UCSD-AML1 (cell line): ENCODE results near the gene DUSP28.
"Not testable (repeated sequence)": the region's sequence is repeated elsewhere in the genome, so short reads cannot be mapped to it uniquely, and the experiment has no call there.

Experiments
- DNase-seq: peaks from one replicate; lab custom pipeline; 2025; ENCODE audit not compliant: unreplicated experiment; lab: John Stamatoyannopoulos, UW

Gene DUSP28

DNA sequence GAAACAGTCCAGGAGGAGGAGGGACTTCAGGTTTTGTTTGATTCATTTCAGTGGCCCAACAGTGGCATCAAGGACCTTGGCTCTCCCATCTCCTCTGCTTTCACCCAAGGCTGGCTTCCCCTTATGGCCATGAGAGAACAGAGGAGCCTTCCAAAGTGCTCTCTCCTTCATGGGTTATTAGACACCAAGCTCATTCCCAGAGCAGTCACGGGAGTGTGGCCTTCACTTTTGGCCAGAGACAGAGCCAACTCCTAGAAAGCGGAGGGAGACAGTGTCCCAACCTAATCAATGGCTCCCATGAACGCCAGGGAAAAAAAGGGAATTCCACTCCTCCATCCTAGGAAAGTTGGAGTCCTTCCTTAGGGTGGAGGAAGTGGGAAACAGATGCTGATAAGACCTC is 871 bp upstream of the DUSP28 start:
- DNase-seq = no peak

DNA sequence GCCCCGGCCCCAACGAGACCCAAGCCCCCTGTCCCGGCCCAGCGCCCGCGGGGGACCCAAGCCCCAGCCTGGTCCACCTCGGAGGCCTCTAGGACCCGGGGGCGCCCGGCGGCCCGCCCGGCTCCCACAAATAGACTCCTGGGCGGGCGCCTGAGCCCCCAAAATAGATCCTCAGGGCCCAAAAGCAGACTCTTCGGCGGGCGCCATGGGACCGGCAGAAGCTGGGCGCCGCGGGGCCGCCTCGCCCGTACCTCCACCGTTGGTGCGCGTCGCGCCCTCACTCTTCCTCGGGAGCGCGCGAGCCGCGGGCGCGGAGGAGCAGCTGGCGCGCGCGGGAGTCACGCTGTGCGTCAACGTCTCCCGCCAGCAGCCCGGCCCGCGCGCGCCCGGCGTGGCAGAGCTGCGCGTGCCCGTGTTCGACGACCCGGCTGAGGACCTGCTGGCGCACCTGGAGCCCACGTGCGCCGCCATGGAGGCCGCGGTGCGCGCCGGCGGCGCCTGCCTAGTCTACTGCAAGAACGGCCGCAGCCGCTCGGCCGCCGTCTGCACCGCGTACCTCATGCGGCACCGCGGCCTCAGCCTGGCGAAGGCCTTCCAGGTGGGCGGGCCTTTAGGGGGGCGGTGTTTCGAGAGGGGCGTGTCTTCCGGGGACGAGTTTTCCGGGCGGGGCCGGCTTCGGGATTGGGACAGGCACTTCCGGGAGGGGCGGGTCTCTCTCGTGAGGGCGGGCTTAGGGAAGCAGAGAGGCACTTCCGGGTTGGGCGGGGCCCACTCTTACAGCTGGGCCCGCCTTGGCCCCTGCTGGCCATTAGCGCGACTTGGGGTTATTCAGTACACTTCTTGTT is 545 bp downstream of the DUSP28 start:
- DNase-seq = peak; percentile 99

DNA sequence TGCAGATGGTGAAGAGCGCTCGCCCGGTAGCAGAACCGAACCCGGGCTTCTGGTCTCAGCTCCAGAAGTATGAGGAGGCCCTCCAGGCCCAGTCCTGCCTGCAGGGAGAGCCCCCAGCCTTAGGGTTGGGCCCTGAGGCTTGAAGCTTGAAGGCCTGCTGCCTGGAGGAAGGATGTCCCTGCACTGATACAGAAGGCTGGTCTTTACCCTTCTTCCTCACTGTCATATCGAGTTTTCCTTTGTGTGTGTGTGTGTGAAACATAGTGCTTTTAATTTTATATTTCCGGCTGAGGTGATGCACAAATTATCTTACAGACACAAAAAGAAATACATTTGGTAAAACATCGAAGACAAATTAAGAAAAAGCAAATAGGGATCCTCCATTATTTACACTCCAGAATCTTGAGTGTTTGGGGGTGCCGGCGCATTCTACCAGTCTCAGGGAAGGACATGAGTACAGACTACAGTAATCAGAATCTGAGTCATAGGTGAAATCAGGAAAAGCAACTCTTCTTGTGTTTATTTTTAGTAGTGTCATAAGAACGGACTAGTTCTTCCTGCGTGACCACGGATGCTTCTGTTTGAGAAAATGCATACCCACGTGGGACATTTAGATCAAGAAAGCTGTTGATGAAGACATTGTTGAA is 1.3 kb downstream of the DUSP28 start:
- DNase-seq = no peak

DNA sequence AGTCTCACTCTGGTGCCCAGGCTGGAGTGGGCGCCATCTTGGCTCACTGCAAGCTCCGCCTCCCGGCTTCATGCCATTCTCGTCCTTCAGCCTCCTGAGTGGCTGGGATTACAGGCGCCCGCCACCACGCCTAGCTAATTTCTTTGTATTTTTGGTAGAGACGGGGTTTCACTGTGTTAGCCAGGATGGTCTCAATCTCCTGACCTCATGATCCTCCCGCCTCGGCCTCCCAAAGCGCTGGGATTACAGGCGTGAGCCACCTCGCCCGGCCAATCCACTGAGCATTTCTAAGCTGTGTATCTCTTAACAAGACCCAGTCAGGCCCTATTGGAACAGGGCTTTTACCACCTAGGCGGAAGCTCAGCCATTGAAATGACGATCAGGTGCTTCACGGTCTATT is 3.1 kb downstream of the DUSP28 start:
- DNase-seq = not testable (repeated sequence)

DNA sequence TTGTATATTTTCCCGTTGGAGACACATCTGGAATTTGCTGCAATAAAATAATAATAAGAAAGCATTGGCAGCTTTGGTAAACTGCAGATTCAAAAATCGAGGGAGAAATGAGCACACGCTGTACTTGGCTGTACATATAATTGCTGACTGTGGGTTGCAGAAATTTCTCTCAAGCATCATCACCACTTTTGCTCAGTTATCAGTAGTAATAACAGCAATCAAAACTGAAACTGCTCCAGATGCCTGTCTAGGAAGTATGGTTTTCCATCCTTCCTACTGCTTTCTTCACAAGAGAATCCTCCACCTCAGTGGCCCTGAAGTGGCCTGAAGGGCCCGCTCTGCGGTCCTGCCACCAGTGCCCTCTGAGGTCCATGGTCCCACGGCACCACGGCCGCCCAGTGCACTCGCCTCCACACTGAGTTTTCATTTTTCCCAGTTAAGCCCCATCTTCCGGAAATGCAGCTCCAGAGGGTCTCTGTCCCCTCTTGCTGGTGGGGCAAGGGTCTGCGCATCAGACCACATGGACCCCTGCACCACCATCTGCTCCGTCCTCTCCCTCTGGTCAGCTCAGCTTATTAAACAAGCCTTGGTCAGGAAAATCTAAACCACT is 3.9 kb downstream of the DUSP28 start:
- no peak for DNase-seq

DNA sequence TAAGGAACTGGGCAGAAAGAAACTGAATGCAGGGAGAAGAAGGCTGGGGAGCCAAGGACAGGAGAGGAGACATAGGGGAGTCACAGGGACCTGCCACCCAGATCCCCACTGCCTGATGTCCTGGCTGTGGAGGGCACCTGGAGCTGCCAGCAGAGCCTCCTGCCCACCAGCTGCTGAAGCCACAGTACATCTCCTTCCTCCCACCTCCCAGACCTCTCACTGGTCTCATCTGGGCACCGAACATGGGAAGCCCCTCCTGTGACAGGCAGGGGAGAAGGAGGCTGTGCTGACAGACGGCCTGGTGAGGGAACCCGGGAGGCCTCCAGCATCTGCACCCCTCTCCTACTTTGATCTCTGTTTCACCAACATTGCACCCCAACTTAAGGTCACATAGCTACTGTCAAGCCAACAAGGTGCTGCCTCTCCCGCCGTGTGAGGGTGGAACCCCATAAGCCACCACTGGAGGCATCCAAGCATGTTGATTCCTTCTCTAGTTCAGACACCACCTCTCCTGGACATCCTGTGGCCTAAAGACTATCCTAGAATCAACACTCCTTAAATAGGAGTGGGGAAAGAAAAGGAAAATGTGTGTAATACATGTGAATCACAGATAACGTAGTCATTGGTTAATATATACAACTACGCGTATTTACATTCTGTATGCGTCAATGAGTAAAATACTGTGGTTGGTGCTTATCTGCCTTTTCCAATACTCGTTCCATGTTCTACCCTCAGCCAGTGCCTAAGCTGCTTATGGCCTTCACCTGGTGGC is 4.6 kb downstream of the DUSP28 start:
- DNase-seq = peak; percentile 51

DNA sequence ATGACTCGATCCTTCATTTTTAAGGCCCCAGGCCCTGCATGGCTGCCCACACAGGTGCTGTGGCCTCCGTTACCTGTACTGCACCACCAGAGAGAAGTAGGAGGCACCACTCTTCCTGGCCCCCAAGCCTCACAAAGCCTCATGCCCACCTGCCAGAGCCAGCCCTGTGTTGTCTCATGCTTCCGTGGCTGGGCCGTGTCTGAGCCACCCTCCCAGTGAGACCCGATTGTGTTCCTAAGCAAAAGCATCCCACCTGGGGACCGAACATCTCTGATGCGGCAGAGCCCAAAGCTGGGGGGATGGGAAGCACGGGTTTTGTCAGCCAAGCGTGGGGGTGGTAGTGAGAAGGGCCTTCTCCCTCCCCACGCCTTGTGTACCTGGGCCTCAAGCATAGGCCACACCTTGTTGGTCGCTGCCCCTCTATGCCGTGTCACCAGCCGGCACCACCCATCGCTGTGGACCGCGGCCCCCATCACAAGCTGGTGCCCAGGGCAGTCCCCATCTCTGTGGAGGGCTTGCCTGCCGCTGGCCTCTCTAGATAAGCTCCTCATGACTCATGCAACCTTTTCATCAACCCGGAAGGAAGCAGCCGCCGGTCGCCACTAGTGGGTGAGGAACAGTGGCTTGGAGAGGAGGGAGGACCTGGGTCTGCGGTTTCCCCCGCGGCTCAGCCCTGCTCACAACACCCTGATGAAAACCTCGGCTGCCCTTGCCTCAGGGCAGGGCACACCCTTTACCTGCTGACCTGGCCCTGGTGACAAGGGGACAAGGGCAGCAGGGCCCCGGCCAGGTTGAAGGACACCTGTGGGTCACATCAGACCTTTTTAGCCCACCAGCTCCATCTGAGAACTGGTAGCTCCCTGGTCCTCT is 5.4 kb downstream of the DUSP28 start:
- peak; percentile 94 for DNase-seq

DNA sequence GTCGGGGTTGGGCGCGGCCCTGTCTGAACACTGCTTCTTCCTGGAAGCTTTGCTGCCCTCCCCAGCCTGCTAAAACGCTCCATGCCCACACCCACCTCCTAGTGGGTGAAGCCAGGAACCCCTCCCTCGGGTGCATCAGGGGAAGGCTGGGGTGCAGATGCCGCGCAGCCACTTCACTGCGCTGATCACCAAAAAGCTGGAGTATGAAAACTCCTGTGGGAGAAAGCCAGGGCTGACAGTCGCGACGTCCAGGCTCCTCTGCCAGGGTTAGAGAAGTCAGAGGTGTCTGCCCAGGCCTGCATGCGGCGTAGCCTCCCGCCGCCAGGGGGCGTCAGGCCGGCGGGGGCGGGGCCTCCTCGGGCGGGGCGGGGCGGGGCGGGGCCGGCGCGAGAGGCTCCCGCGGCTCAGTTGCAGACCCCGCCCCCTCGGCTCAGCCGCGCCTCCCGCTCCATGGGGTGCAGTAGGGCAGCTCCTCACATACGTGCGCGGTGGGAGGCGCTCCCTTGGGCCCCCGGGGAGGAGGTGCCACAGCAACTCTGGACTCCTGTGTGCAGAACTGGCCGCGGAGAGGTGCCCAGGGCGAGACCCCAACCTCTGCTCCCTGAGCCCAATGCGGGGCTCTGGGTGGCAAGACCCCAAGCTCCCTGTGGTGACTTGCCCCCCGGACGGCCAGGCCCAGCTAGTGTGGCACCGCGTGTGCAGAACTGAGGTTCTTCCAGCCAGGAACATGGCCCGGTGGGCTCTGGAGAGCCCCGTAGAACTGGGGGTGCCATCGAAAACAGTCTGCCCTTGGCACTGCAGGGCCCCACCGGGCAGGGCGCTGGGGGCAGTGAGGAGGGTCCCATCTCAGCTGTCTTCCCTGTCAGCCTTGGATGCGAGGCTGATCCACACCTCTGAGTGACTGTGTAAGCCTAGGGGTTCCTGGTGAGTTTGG is 6.3 kb downstream of the DUSP28 start:
- DNase-seq = peak; percentile 95

DNA sequence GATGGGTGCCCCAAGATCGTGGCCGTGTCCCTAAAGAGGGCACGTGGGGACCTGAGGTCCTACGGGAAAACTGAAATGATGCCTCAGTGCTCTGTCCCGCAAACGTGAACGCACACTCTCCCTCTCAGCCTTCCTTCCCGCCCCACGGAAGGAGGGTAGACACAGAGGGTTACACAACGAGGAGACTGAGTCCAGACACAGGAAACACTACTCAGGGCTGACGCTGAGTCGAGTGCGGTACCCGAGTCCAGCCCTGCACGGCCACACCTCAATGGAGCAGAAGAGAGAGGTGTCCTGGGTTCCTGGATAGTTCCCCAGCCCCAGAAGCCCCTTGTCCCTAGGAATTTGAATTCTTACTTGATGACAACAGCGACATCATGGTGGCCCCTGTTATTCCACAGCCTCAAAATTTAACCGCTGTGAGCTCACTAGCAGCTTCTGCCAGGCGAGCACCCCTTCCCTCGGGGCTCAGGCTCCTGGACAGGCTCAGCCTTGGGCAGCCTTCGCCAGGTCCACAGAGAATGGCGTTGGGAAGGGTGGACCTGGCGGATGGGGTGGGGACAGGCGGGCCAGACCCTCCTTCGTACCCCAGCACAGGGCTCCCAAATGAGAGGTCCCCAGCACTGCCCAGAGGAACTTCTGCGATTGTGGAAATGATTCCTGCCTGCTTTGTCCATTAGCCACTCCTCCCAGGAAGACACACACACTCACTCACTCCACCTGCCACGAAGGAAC is 7.1 kb downstream of the DUSP28 start:
- DNase-seq = peak; percentile 57

DNA sequence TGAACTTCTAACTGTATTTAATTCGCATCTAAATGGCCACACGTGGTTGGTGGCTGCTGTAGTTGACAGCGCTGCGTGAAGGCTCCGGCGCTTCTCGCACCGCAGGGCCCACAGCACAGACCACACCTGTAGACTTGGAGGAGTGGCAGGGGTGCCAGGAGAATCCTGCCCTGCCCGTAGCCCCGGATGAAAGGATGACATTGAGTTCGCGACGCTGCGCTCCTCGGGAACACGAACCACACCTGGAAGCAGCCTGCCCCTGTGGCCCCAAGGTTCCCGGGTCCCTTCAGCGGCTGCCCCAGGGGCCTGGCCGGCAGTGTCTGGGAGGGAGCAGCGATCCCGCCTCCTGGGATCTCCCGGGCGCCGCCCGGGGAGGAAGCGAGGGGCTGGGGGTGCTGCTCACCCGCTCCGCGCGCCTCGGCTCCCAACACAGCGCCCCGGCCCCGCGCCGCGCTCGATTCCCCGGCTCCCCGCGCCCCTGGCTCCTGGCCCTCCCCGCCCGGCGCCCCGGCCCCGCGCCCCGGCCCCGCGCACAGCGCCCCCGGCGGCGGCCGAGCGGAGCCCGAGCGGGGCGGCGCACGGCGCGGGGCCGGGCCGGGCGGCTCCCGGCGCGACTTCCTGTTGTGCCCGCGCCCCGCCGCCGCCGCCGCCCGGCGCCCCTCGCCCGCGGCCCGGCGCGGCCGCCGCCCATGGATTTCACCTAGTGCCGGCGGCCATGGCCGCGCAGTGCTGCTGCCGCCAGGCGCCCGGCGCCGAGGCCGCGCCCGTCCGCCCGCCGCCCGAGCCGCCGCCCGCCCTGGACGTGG is 7.9 kb downstream of the DUSP28 start, which contains the start of gene RNPEPL1:
RNPEPL1 (plus strand) TSS at position 613 of the 806 bp plus-strand sequence; CDS start at position 716, 103 bp downstream.
- peak; percentile 57 for DNase-seq

DNA sequence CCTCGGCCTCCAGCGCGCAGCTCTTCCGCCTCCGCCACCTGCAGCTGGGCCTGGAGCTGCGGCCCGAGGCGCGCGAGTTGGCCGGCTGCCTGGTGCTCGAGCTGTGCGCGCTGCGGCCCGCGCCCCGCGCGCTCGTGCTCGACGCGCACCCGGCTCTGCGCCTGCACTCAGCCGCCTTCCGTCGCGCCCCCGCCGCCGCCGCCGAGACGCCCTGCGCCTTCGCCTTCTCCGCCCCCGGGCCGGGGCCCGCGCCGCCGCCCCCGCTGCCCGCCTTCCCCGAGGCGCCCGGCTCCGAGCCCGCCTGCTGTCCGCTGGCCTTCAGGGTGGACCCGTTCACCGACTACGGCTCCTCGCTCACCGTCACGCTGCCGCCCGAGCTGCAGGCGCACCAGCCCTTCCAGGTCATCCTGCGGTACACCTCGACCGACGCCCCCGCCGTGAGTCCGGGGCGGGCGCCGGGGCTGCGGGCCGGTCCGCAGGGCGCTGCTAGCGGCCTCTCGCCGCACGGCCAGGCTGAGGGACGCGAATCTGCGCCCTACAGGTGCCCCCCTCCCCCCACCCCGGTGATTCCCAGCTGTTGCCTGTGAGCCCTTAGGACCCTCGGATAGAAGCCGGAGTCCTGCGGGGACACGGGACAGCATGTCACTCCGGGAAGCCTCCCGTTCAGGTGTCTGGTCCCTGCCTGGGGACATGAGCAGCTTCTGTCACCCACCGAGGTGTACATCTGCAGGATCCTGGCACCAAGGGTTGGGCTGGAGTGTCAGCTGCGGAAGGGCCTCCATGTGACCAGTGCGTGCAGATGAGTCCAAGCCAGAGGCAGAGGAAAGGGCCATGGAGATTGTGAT is 8.7 kb downstream of the DUSP28 start:
- peak; percentile 55 for DNase-seq

DNA sequence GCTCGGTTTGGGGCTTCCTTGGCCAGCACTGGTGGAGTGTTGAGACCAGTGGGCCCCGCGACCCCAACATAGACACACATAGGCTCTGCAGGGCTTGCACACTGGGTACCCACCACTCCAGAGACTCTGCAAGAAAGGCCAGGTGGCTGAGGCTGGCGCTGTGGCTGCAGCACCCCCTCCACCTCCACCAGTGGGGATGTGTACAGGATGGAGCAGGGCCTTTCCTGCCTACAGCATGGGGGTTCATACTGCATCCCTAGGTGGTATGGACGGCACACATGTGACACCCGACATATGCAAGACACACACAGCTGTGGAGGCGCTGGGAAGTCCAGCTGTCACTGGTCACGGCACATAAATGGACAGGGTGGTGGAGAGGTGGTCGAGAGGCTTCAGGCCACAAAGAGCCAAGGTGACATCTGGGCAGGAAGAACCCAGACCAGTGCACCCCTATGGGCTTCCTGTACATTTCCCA is 9.4 kb downstream of the DUSP28 start:
- no peak for DNase-seq

DNA sequence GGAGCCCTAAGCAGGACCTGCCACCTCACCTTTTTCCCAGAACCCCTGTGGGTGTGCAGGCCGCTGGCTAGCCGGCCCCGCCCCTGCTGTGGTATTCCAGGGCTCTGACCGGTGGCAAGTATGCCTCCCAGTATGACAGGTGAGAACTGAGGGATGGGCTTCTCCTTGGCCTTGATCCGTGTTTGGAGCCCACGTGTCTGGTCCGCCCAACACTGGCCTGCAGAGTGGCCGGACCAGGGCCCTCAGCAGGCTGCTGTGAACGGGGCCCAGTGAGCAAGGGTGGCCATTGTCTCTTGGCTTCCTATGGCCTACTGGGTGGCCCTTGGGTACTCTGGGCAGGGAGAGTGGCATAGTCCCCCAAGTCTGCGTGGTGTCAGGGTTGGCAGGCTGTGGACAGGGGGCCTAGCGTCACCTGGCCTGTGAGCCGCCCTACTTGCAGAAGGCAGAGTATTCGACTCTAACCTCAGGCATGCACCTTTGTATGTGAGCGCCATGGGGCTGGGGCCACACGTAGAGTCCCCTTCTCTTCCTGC is 9.9 kb downstream of the DUSP28 start:
- DNase-seq = no peak

DNA sequence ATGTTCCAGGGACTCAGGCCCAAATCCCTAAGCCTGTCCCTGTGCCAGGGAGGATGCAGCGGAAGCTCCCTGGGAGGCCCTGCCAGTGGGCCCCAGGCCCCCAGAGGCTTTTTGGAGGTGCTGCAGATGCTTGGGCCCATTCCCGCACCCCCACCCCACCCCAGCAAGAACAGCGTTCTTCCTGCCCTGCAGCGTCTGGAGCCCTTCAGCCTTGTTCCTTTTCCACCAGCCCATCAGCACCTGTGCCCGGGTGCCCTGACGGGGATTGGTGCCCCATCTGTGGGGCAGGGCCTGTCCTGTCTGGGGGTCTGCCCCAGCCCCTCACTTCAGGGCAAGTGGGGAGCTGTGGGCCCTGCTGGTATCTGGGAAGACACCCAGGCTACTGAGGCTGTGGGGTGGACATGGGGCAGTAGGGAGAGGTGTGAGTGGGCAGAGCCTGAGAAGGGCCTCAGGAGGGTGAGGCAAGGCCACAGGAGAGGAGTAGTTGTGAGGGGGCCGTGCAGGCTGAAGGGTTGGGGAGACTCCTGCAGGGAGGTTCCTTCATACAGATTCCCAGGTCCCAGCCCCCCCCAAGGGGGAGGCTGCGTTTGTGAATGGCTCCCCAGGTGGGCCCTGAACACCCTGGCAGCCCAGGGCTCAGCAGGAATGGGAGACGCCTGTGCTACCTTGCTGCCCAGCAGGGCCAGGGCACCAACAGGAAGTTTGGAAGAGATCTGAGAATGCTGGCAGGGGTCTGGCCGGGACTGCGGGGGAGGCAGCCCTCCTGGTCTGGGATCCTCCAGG is 10.6 kb downstream of the DUSP28 start:
- DNase-seq = no peak

DNA sequence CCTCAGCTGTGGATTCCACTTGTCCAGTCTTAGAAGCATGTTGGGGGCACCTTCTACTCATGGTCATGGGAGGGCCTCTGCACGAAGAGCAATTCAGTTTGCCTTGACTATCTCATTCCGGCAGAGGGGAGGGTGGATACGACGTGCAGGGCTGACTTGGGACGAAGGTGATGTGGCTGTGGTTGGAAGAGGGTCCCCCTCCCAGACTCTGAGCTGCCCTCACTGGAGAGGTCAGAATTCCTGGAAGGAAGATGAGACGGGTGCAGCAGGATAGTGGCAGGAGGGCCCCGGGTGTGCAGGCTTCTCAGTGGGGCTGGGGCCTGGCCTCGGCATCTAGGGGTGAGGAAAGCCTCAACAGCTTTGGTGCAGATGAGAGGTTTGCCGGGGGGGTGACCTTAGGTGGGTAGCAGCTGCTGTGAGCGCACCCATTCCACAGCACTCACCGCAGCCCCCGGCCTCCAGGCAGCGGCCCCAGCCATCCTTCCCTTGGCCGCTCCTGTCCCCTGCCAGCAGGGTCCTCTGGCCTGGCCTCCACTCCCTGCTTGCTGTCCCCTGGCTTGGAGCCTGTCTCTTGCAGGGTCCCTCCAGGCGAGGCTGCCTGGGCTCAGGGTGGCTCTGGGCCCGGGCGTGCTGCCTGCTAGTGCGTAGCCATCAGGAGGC is 11.3 kb downstream of the DUSP28 start:
- no peak for DNase-seq
